ENCODE data around the gene TMEM121. TPM values are rescaled to one million over a fixed set of nuclear protein-coding genes. Genes with fewer than 3 reads are reported as not detected.
A peak's percentile ranks its signal among the peaks of the same experiment; 100 is the strongest.

Gene TMEM121
- total RNA-seq, 3 donors from 2014 or later (not counting 1 experiment from before 2014, with no cell fraction given), result 0.54 to 0.80 TPM; not detected in 1

DNA sequence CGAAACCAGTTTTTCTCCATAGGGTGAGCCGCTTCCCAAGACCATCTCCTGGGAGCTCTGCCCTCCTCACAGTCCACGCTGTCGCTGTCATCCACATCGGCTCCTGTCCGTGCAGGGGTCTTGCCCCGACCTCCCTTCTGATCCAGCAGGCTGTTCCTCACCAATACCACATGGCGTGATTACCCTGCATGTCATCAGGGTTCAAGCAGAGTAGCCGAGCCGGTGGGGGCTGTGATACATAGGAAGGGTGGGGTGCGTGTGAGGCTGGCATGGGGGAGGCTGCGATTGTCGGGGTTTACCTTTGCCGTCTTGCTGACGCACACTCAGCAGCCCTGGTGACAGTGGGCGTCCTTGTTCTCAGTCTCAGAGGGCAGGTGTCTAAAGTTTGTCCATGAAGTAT, 18.3 kb upstream of the TMEM121 start:
- H3K27me3 ChIP-seq (ENCODE audit: control insufficient read depth, insufficient read depth, low read length), result peaks cover 3% of the 10 kb centered on the region
- Mint-ChIP-seq H3K4me1 (no peaks in the 10 kb centered on the region), H3K9me3 (no peaks in the 10 kb centered on the region), H3K36me3 (no peaks in the 10 kb centered on the region), H3K27ac (no peak overlapping the region), H3K27me3 (ENCODE audit: low read depth in 2 of 2) (peaks cover 18 to 19% of the 10 kb centered on the region in 2 donors), H3K4me3 (no peak overlapping the region)
- TF ChIP-seq CTCF (IDR thresholded peaks at IDR 0.05), result no peak
- DNase-seq, result no peak
- no peaks in the 10 kb centered on the region for H3K4me1 ChIP-seq (ENCODE audit: control insufficient read depth, insufficient read depth, low read length)
- 84% methylated on average over 16 of the region's 16 CpGs for WGBS (ENCODE audit: insufficient coverage)
- intact Hi-C loops (cut with micrococcal nuclease), result no loop called here
- ATAC-seq, result no peak
- no peaks in the 10 kb centered on the region for H3K9me3 ChIP-seq (ENCODE audit: control insufficient read depth, insufficient read depth, low read length)
- no peaks in the 10 kb centered on the region for H3K36me3 ChIP-seq (ENCODE audit: control insufficient read depth, insufficient read depth, low read length)
- H3K4me3 ChIP-seq (ENCODE audit: low read length), result no peak overlapping the region
- no peak overlapping the region for H3K27ac ChIP-seq (ENCODE audit: low read length)

DNA sequence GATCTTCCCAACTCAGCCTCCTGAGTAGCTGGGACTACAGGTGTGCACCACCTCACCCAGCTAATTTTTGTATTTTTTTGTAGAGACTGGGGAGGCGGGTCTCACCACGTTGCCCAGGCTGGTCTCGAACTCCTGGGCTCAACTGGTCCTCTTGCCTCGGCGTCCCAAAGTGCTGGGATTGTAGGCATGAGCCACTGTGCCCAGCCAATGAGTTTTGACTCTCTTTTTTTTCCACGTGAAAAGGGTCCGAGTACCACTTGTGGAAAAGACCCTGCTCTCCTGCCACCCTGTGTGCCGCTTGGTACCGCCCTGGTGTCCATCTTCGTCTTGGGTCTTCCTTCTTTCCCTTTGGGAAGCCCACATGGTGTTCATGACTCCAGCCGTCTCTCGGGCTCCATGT, 17.8 kb upstream of the TMEM121 start:
- no peak for ATAC-seq
- intact Hi-C loops (cut with micrococcal nuclease), result no loop called here
- Histone ChIP-seq H3K9me3 (ENCODE audit: control insufficient read depth, insufficient read depth, low read length) (no peaks in the 10 kb centered on the region), H3K36me3 (ENCODE audit: control insufficient read depth, insufficient read depth, low read length) (no peaks in the 10 kb centered on the region), H3K27me3 (ENCODE audit: control insufficient read depth, insufficient read depth, low read length) (peaks cover 3% of the 10 kb centered on the region), H3K4me1 (ENCODE audit: control insufficient read depth, insufficient read depth, low read length) (no peaks in the 10 kb centered on the region), H3K27ac (ENCODE audit: low read length) (no peak overlapping the region), H3K4me3 (ENCODE audit: low read length) (no peak overlapping the region)
- peaks cover 18 to 22% of the 10 kb centered on the region in 2 donors for H3K27me3 Mint-ChIP-seq (ENCODE audit: low read depth in 2 of 2)
- no peaks in the 10 kb centered on the region for H3K36me3 Mint-ChIP-seq
- no peaks in the 10 kb centered on the region for H3K4me1 Mint-ChIP-seq
- DNase-seq, result no peak
- no peak for TF ChIP-seq CTCF (IDR thresholded peaks at IDR 0.05)
- H3K9me3 Mint-ChIP-seq, result no peaks in the 10 kb centered on the region
- 86% methylated on average over 12 of the region's 12 CpGs for whole genome bisulfite sequencing (ENCODE audit: insufficient coverage)
- no peak overlapping the region for H3K4me3 Mint-ChIP-seq
- H3K27ac Mint-ChIP-seq, result no peak overlapping the region

GRCh38 chr14:105517096-105517495, 9.3 kb upstream of the TMEM121 start:
- Histone ChIP-seq H3K4me1 (ENCODE audit: control insufficient read depth, insufficient read depth, low read length) (no peaks in the 10 kb centered on the region), H3K4me3 (ENCODE audit: low read length) (no peak overlapping the region), H3K27ac (ENCODE audit: low read length) (no peak overlapping the region), H3K36me3 (ENCODE audit: control insufficient read depth, insufficient read depth, low read length) (no peaks in the 10 kb centered on the region), H3K27me3 (ENCODE audit: control insufficient read depth, insufficient read depth, low read length) (peaks cover 6% of the 10 kb centered on the region), H3K9me3 (ENCODE audit: control insufficient read depth, insufficient read depth, low read length) (no peaks in the 10 kb centered on the region)
- no peak for ATAC-seq
- H3K27ac Mint-ChIP-seq, result no peak overlapping the region
- WGBS (ENCODE audit: insufficient coverage), result 65% methylated on average over 5 of the region's 5 CpGs
- no peak overlapping the region for H3K4me3 Mint-ChIP-seq
- H3K27me3 Mint-ChIP-seq (ENCODE audit: low read depth in 2 of 2), result peaks cover 23 to 33% of the 10 kb centered on the region in 2 donors
- intact Hi-C loops (cut with micrococcal nuclease), result no loop called here
- TF ChIP-seq CTCF (IDR thresholded peaks at IDR 0.05), result no peak
- no peaks in the 10 kb centered on the region for H3K9me3 Mint-ChIP-seq
- H3K36me3 Mint-ChIP-seq, result no peaks in the 10 kb centered on the region
- DNase-seq, result no peak
- H3K4me1 Mint-ChIP-seq, result no peaks in the 10 kb centered on the region

- ATAC-seq (no peak), DNase-seq (peak in 1 of 2 donors; percentile 1)
- Histone ChIP-seq H3K27ac (ENCODE audit: low read length) (no peak overlapping the region), H3K4me3 (ENCODE audit: low read length) (no peak overlapping the region), H3K9me3 (ENCODE audit: control insufficient read depth, insufficient read depth, low read length) (no peaks in the 10 kb centered on the region), H3K36me3 (ENCODE audit: control insufficient read depth, insufficient read depth, low read length) (no peaks in the 10 kb centered on the region), H3K4me1 (ENCODE audit: control insufficient read depth, insufficient read depth, low read length) (no peaks in the 10 kb centered on the region), H3K27me3 (ENCODE audit: control insufficient read depth, insufficient read depth, low read length) (peaks cover 6% of the 10 kb centered on the region)
- intact Hi-C loops (cut with micrococcal nuclease), result no loop called here
- Mint-ChIP-seq H3K36me3 (no peaks in the 10 kb centered on the region), H3K4me1 (no peaks in the 10 kb centered on the region), H3K27me3 (ENCODE audit: low read depth in 2 of 2) (peaks cover 27 to 37% of the 10 kb centered on the region in 2 donors), H3K4me3 (no peak overlapping the region), H3K27ac (no peak overlapping the region), H3K9me3 (no peaks in the 10 kb centered on the region)
- no peak for TF ChIP-seq CTCF (IDR thresholded peaks at IDR 0.05)
- 72% methylated on average over 14 of the region's 14 CpGs for WGBS (ENCODE audit: insufficient coverage)
These were observed 6.3 kb upstream of the TMEM121 start for GRCh38 chr14:105519946-105520698.

Measured in natural killer cell (primary cell).